Loucy (cell line): ENCODE results near the gene TAF10.

Experiments
- EZH2phosphoT487 ChIP-seq: fragments of 200-600 bp; IDR thresholded peaks from 2 replicates; pipeline ENCODE4 v1.6.1; 2018; ENCODE audit warnings: antibody characterized with exemption, mild to moderate bottlenecking, moderate library complexity, borderline replicate concordance
- TF ChIP-seq, protein P1 (sequence below): fragments of 200-600 bp; sonication (generic); conservative IDR thresholded peaks from 2 replicates; pipeline ENCODE4 v1.5.1; 2014; ENCODE audit warnings: mild to moderate bottlenecking, antibody characterized with exemption, low read length

DNA sequence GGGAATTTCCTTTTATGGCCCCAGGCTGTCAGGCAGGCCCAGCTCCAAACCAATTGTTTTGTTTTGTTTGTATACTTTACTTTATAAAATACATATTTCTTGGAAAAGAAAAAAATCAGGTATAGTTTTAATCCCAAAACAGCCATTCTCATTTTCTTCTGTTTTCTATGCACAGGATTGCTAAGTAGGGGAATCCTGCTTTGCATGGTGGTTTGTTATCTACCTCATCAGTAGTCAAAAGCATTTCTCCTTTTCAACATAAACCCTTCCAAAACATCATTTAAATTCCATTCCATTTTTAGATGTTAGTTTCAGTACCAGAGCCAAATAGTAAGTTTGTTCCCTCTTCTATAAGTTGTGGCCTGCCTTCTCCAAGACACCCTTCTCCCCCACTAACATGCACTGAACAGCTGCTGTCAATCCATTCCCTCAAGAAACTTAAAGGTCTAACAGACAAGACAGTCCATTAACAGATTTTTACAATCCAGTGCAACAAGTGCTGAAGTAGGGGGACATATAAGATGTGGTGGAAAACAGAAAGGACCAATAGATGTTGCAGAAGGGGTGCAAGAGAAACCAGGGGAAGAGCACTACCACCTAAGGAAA is 4.7 kb downstream of the TAF10 start:
- TF ChIP-seq, protein P1, sequence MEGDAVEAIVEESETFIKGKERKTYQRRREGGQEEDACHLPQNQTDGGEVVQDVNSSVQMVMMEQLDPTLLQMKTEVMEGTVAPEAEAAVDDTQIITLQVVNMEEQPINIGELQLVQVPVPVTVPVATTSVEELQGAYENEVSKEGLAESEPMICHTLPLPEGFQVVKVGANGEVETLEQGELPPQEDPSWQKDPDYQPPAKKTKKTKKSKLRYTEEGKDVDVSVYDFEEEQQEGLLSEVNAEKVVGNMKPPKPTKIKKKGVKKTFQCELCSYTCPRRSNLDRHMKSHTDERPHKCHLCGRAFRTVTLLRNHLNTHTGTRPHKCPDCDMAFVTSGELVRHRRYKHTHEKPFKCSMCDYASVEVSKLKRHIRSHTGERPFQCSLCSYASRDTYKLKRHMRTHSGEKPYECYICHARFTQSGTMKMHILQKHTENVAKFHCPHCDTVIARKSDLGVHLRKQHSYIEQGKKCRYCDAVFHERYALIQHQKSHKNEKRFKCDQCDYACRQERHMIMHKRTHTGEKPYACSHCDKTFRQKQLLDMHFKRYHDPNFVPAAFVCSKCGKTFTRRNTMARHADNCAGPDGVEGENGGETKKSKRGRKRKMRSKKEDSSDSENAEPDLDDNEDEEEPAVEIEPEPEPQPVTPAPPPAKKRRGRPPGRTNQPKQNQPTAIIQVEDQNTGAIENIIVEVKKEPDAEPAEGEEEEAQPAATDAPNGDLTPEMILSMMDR = no peak
- TF ChIP-seq EZH2phosphoT487 = no peak
